Neural cell (in vitro differentiated cells): ENCODE data around the gene APOBEC3H.

Experiments
- EZH2 ChIP-seq: fragments of 200-600, 300-800 bp; shearing (Covaris generic), sonication (generic); IDR thresholded peaks from 2 replicates; pipeline ENCODE4 v1.6.1; 2014; ENCODE audit warnings: antibody characterized with exemption, low read length, borderline replicate concordance, mild to moderate bottlenecking; ENCODE audit not compliant: insufficient read depth, poor library complexity, severe bottlenecking
- POLR2AphosphoS5 ChIP-seq: IDR thresholded peaks from 2 replicates; pipeline ENCODE4 v1.6.1; 2012
- TF ChIP-seq, protein P1 (sequence below): fragments of 450-650 bp; IDR thresholded peaks from 2 replicates; pipeline ENCODE4 v1.5.1; 2014; ENCODE audit warnings: antibody characterized with exemption, mild to moderate bottlenecking, moderate library complexity; ENCODE audit not compliant: poor library complexity, severe bottlenecking

DNA sequence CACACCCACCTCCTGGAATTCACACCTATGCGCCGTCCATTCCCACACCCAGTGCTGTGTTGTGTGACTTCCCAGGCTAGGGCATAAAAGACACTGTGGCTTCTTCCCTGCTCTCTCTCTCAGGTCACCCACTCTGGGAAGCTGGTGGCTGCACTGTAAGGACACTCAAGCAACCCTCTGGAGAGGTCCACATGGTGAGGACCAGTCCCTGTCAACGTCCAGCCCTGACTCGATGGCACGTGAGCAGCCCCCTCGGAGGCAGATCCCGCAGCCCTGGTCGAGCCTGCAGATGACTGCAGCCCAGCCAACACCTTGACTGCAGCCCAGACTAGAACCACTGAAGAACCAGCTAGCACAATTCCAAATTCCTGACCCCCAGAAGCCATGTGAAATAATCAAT is 39.3 kb downstream of the APOBEC3H start:
- no peak for TF ChIP-seq POLR2AphosphoS5
- TF ChIP-seq EZH2: no peak
- TF ChIP-seq, protein P1, sequence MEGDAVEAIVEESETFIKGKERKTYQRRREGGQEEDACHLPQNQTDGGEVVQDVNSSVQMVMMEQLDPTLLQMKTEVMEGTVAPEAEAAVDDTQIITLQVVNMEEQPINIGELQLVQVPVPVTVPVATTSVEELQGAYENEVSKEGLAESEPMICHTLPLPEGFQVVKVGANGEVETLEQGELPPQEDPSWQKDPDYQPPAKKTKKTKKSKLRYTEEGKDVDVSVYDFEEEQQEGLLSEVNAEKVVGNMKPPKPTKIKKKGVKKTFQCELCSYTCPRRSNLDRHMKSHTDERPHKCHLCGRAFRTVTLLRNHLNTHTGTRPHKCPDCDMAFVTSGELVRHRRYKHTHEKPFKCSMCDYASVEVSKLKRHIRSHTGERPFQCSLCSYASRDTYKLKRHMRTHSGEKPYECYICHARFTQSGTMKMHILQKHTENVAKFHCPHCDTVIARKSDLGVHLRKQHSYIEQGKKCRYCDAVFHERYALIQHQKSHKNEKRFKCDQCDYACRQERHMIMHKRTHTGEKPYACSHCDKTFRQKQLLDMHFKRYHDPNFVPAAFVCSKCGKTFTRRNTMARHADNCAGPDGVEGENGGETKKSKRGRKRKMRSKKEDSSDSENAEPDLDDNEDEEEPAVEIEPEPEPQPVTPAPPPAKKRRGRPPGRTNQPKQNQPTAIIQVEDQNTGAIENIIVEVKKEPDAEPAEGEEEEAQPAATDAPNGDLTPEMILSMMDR: no peak
